GM19463 (cell line): ENCODE data around the gene PLEKHA3.

ENCODE experiments used
- ATAC-seq: cut with Tn5 transposase; IDR thresholded peaks from one replicate; pipeline ENCODE4 v1.9.1; 2021; ENCODE audit warnings: mild to moderate bottlenecking, moderate library complexity; ENCODE audit not compliant: unreplicated experiment

PLEKHA3 gene

GRCh38 chr2:178478439-178479274 lies 1.6 kb upstream of the PLEKHA3 start, which contains the start of gene FKBP7:
TSS of gene FKBP7 (minus strand) at chr2:178478600. CDS start at chr2:178478499, 101 bp downstream.
- peak; percentile 45 for ATAC-seq

GRCh38 chr2:178479275-178479616 lies 1.0 kb upstream of the PLEKHA3 start:
- ATAC-seq = no peak

GRCh38 chr2:178479758-178480226 lies 465 bp upstream of the PLEKHA3 start:
- no peak for ATAC-seq

DNA sequence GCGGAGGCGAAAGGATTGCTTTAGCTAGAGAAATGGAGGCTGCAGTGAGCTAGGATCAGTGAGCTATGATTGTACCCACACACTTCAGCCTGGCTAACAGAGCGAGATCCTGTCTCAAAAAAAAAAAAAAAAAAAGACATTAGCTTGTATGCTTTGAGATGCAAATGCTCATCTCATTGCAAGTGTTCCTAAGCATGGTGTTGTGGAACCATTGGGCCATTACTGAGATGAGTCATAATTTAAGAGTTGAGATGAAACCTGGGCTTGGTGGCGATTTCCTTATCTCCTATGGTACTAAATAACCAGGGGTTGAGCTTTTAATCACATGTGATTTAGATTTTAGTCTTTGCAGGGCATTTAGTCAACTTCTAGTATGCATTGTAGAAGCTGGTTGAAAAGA lies 2.2 kb downstream of the PLEKHA3 start:
- peak; percentile 22 for ATAC-seq

GRCh38 chr2:178484245-178485041 lies 4.2 kb downstream of the PLEKHA3 start:
- ATAC-seq = no peak

DNA sequence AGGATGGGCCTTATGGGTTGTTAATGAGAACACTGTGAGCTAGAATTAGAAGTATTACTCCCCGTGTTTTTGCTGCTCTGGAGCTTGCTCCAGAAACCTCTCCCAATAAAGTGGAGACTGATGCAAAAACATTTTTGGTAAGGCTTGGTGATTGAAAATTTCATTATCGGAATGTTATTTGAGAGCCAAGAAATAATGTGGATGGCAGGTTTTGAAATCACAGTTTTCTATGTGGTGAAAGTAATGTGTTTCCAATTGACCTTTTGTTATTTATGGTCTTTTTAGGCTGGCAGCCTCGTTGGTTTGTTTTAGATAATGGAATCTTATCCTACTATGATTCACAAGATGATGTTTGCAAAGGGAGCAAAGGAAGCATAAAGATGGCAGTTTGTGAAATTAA lies 5.1 kb downstream of the PLEKHA3 start:
- no peak for ATAC-seq

- ATAC-seq = no peak
Observed at GRCh38 chr2:178491612-178492011, 11.4 kb downstream of the PLEKHA3 start.

DNA sequence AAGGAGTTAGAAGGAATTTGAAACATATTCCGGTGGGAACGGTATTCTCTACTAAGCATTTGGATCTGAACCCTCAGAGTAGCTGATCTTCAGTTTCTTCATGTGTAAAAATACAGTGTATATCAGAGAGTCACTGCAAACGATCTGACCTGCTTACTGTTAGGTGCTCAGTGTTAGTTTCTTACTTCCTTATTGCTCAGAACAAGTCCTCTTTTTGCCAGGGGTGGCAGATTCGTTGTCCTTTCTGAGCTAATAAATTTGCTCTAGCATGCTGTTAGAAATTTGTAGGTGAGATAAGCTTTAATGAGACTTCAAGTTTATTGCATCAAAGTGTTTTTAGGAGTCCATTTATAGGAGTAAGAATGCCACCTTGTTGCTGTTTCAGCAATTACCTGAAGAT lies 15.8 kb downstream of the PLEKHA3 start:
- no peak for ATAC-seq

DNA sequence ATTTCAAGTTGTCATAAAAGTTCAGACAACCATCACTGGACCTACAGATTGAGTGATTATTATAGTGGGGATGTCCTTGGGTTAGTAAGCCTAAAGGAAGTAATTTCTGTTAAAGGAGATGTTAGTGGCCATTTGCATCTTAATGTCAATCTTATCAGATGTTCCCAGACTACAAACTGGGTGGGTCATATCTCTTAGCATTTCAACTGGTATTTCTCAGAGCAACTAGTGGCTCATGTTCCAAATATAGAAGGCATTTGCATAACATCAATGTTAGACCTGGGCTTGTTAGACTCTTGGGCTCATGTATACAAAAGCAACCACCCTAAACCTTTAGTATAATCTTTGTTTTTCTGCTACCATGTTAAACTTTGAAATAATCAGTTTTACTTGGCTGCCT lies 17.9 kb downstream of the PLEKHA3 start:
- ATAC-seq = no peak

DNA sequence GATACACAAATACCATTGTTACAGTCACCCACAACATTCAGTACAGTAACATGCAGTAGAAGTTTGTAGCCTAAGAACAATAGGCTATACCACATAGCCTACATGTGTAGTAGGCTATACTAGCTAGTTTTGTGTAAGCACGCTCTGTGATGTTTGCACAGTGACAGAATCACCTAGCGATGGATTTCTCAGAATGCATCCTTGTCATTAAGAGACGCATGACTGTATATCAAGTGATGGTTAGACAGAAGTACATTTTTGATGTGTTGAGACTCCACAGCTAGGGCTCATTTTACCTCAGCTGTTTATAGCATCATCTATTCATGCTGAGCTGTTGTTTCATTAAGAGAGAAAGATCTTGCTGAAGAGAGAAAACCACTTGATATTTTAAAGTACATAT lies 19.4 kb downstream of the PLEKHA3 start:
- no peak for ATAC-seq

GRCh38 chr2:178502751-178503150 lies 22.5 kb downstream of the PLEKHA3 start:
- ATAC-seq = no peak

- no peak for ATAC-seq
Observed at GRCh38 chr2:178506101-178506500, 25.8 kb downstream of the PLEKHA3 start.

DNA sequence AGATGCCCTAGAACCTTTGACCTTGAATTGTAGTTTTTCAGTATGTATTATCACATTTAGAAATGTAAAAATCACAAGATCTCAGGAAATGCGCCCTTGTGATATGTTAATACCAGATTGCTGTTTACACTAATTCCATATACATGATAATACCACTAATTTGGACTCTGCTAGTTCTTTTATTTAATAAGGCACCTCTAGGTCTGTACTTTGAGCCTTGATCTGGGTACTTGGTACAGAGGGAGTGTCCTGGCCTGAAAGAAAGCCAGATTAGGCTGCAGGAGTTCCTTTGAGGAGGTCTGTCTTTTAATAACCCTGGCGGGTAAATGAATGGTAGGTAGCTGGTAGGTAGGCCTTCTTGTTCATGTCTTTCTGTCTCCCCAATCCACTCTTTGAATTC lies 26.3 kb downstream of the PLEKHA3 start:
- ATAC-seq = no peak

DNA sequence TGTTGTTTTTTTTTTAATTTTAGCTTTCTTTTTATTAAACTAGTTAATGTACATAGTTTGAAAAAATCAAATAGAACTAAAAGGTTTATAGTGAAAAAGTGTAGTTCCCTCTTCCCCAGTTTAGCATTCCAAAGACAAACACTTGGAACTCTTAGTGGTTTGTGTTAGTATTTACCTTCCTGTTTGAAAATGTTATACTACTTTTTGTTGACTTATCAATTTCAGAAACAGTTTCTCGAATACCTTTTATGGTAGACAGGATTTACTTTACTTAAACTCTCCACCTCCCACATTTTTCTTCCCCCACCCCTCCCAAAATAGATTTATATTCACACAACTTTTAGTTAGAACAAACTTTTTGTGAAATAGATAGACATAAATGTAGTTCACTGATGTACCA lies 26.7 kb downstream of the PLEKHA3 start:
- no peak for ATAC-seq

DNA sequence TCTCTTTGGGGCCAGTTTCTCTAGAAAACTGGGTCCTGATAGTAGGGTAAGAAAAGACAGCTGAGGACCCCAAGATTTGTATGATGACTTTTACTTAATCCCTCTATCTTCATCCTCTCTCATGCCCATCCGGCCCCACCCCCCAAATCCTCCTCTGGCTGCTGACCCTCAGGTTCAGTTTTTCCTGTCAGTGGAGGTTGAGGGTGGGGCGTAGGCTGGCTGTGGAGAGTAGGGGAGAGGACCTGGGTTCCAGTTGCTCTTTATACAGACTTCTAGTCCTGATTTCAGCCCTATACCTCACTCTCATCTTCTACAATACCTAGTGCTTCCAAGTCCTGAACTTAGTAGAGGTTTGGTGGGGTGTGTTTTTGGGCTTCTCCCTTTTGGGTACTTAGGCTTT lies 28.4 kb downstream of the PLEKHA3 start:
- ATAC-seq = no peak

- no peak for ATAC-seq
Observed at GRCh38 chr2:178510384-178510783, 30.1 kb downstream of the PLEKHA3 start.

- ATAC-seq = no peak
Observed at GRCh38 chr2:178512484-178512883, 32.2 kb downstream of the PLEKHA3 start.

- ATAC-seq = no peak
Observed at GRCh38 chr2:178513876-178514275, 33.6 kb downstream of the PLEKHA3 start.

- ATAC-seq = peak; percentile 88
Observed at GRCh38 chr2:178514664-178515063, 34.4 kb downstream of the PLEKHA3 start.

DNA sequence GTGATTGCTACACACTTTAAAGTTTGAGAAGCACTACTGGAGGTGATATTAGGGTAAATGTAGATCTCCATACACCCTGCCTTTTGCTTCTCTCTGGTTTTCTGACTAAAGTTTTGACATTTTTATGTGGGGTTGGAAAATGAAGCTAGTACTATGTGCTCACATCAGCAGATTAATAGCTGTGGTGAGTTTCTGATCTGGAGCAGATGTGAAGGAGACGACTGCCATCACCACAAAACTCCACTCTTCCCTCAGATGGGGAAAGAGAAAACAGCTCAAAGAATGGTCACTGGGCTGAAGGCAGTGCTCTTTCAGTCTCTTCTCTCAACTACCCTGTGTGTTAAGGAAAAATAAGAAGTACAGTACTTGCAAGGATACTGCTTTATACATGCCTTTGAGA lies 37.2 kb downstream of the PLEKHA3 start:
- ATAC-seq = no peak

- ATAC-seq = no peak
Observed at GRCh38 chr2:178521304-178522150, 41.3 kb downstream of the PLEKHA3 start.
